Caco-2 (cell line): ENCODE data around the gene DDRGK1. TPM values are rescaled to one million over a fixed set of nuclear protein-coding genes. Genes with fewer than 3 reads are reported as not detected.
"Not testable (repeated sequence)": the region's sequence is repeated elsewhere in the genome, so short reads cannot be mapped to it uniquely, and the experiment has no call there.

Experiments
- BruUV-seq: library from RNA; stranded (reverse); fragments of 400-500 nt; replicated peaks from 2 replicates; lab custom pipeline; 2021; lab: Mats Ljungman, UMichigan
- CTCF ChIA-PET: fragments of 300-600 bp; sonication (Branson Sonifier 250); formaldehyde crosslinking; loops from one replicate; lab custom pipeline; 2022; ENCODE audit warnings: antibody characterized with exemption; lab: Charles Lee
- POLR2A ChIA-PET: fragments of 300-600 bp; sonication (Branson Sonifier 250); formaldehyde crosslinking; loops from one replicate; lab custom pipeline; 2022; ENCODE audit warnings: antibody characterized with exemption; lab: Charles Lee
- DNase-seq, 2 experiments: peaks; one replicate each; pipeline versions ENCODE4 v3.0.0 to v3.0.0-alpha.2; 2020 to 2022
- H3K27me3 ChIP-seq: replicated peaks from 2 replicates; pipeline ENCODE4 v1.6.0; 2011; ENCODE audit warnings: low read length; ENCODE audit not compliant: control insufficient read depth, insufficient read depth
- H3K36me3 ChIP-seq: 2 replicates; pipeline ENCODE4 v1.5.1; 2011; ENCODE audit warnings: low read length; ENCODE audit not compliant: control insufficient read depth, insufficient read depth
- H3K4me1 ChIP-seq: fragments of 250-450 bp; sonication (Bioruptor Pico); 2 replicates; pipeline ENCODE4 v1.5.1; 2020; ENCODE audit warnings: mild to moderate bottlenecking
- H3K4me3 ChIP-seq: 2 replicates; pipeline ENCODE4 v1.5.1; 2011; ENCODE audit warnings: low read depth, mild to moderate bottlenecking, control low read depth, low read length
- H3K9me3 ChIP-seq: fragments of 250-450 bp; sonication (Bioruptor Pico); 2 replicates; pipeline ENCODE4 v1.5.1; 2020; ENCODE audit warnings: mild to moderate bottlenecking, moderate library complexity
- H3K27ac Mint-ChIP-seq: one replicate; pipeline ENCODE4 v1.8.0; 2022; ENCODE audit warnings: mixed read lengths; ENCODE audit not compliant: unreplicated experiment
- H3K27me3 Mint-ChIP-seq: one replicate; pipeline ENCODE4 v1.8.0; 2022; ENCODE audit warnings: mixed read lengths; ENCODE audit not compliant: insufficient read depth, unreplicated experiment
- H3K36me3 Mint-ChIP-seq: one replicate; pipeline ENCODE4 v1.8.0; 2022; ENCODE audit warnings: mild to moderate bottlenecking, mixed read lengths; ENCODE audit not compliant: insufficient read depth, unreplicated experiment
- H3K4me1 Mint-ChIP-seq: one replicate; pipeline ENCODE4 v1.8.0; 2022; ENCODE audit warnings: low read depth, mixed read lengths; ENCODE audit not compliant: unreplicated experiment
- H3K4me3 Mint-ChIP-seq: one replicate; pipeline ENCODE4 v1.8.0; 2022; ENCODE audit warnings: mild to moderate bottlenecking, moderate library complexity, mixed read lengths; ENCODE audit not compliant: unreplicated experiment
- H3K9me3 Mint-ChIP-seq: one replicate; pipeline ENCODE4 v1.8.0; 2022; ENCODE audit warnings: mixed read lengths; ENCODE audit not compliant: unreplicated experiment
- CTCF ChIP-seq, 2 experiments: fragments of 200-600 bp in 1 of 2; IDR thresholded peaks; 1 replicate in 1 of 2; 2 replicates in 1 of 2; pipeline versions ENCODE4 v1.5.1 to v1.8.0; 2011 to 2022; ENCODE audit warnings: antibody characterized with exemption in 1 of 2, control low read depth in 1 of 2, inconsistent platforms in 1 of 2, low read depth in 1 of 2, low read length in 1 of 2, mild to moderate bottlenecking in 1 of 2, moderate library complexity in 1 of 2; ENCODE audit not compliant: insufficient read depth in 1 of 2, severe bottlenecking in 1 of 2, unreplicated experiment in 1 of 2
- intact Hi-C: fragments of 100-400 bp; cut with micrococcal nuclease; formaldehyde crosslinking; loops from one replicate; pipeline ENCODE4 v1.10.0; 2022; ENCODE audit not compliant: unreplicated experiment
- total RNA-seq: library from RNA; stranded (reverse); gene quantifications from 2 replicates; pipeline ENCODE4 v1.2.3, GENCODE V29; 2022

Gene DDRGK1
- total RNA-seq, 1 experiment from 2014 or later = 84.8 TPM

DNA sequence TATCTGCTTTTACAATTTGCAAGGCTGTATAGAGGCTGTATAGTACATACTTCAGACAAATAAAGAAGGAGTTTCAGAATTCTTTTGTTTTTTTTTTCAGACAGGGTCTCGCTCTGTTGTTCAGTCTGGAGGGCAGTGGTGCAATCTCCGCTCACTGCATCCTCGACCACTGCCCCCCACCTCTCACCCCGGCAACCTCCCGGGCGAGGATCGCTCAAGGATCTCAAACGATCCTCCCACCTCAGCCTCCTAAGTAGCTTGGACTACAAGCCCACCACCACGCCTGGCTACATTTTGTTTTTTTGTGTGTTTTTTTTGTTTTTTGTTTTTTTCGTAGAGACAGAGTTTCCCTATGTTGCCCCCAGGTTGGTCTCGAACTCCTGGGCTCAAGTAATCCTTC, 46.7 kb downstream of the DDRGK1 start:
- H3K4me3 Mint-ChIP-seq = peak overlapping the region; percentile 89
- no peak for TF ChIP-seq CTCF (IDR thresholded peaks at IDR 0.05; ENCODE audit: insufficient read depth in 1 of 2, low read depth in 1 of 2, low read length in 1 of 2, severe bottlenecking in 1 of 2, unreplicated experiment in 1 of 2)
- H3K4me1 ChIP-seq = peaks cover 8% of the 10 kb centered on the region; the same call in 1 of the 2 replicates
- H3K27me3 Mint-ChIP-seq = no peaks in the 10 kb centered on the region
- DNase-seq = no peak
- no peak overlapping the region for H3K4me3 ChIP-seq
- peaks cover 16% of the 10 kb centered on the region for H3K4me1 Mint-ChIP-seq
- H3K27me3 ChIP-seq = no peaks in the 10 kb centered on the region
- ChIA-PET CTCF (no interaction called here), POLR2A (no interaction called here)
- peaks cover 34% of the 10 kb centered on the region for H3K36me3 Mint-ChIP-seq
- intact Hi-C loops = no loop called here
- H3K9me3 Mint-ChIP-seq = no peaks in the 10 kb centered on the region
- H3K27ac Mint-ChIP-seq = no peak overlapping the region
- no TSS peak for BruUV-seq
- H3K9me3 ChIP-seq = no peaks in the 10 kb centered on the region
- H3K36me3 ChIP-seq = no peaks in the 10 kb centered on the region; the same call in 1 of the 2 replicates

DNA sequence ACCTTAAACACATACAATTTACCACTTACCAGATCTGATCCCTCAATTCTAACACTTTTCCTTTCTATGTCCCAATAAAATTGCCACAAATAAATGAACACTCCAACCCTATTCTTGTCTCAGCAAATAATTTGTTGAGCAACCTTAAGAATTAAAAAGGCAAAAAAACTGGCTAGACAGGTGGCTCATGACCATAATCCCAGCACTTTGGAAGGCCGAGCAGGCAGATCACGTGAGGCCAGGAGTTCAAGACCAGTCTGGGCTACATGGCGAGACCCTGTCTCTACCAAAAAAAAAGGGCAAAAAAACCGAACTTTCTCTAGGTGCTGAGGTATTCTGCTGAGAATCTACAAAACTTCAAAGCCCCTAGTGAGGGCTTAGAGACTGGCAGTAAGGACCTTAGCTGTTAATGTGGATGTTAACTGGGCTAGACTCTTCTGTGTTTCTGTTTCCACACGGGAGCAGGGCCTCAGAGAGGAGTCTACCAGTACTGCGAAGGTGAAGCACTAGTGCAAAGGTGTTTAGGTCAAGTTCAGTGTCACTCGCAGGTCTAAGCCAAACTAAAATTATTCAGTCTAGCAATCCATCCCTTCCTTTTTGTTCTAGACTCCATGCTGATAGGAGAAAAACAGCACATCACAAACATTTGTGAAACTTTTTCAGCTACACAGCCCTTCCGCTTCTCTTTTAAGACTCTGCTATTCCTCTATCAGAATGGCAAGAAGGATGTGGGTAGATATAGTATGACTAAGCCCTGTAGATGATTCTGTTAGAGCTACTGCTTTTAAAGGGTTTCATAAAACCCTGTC, 47.5 kb downstream of the DDRGK1 start:
- H3K9me3 ChIP-seq = no peaks in the 10 kb centered on the region
- H3K27ac Mint-ChIP-seq = no peak overlapping the region
- H3K4me3 ChIP-seq = no peak overlapping the region
- no peaks in the 10 kb centered on the region for H3K27me3 Mint-ChIP-seq
- POLR2A ChIA-PET = no interaction called here
- H3K36me3 Mint-ChIP-seq = peaks cover 40% of the 10 kb centered on the region
- CTCF ChIA-PET = no interaction called here
- H3K27me3 ChIP-seq = no peaks in the 10 kb centered on the region
- intact Hi-C loops = no loop called here
- no peak for DNase-seq
- H3K9me3 Mint-ChIP-seq = no peaks in the 10 kb centered on the region
- H3K4me3 Mint-ChIP-seq = peak overlapping the region; percentile 89
- TF ChIP-seq CTCF (IDR thresholded peaks at IDR 0.05; ENCODE audit: insufficient read depth in 1 of 2, low read depth in 1 of 2, low read length in 1 of 2, severe bottlenecking in 1 of 2, unreplicated experiment in 1 of 2) = no peak
- no TSS peak for BruUV-seq
- H3K4me1 ChIP-seq = peaks cover 8% of the 10 kb centered on the region; the same call in 1 of the 2 replicates
- no peaks in the 10 kb centered on the region; the same call in 1 of the 2 replicates for H3K36me3 ChIP-seq
- peaks cover 16% of the 10 kb centered on the region for H3K4me1 Mint-ChIP-seq

DNA sequence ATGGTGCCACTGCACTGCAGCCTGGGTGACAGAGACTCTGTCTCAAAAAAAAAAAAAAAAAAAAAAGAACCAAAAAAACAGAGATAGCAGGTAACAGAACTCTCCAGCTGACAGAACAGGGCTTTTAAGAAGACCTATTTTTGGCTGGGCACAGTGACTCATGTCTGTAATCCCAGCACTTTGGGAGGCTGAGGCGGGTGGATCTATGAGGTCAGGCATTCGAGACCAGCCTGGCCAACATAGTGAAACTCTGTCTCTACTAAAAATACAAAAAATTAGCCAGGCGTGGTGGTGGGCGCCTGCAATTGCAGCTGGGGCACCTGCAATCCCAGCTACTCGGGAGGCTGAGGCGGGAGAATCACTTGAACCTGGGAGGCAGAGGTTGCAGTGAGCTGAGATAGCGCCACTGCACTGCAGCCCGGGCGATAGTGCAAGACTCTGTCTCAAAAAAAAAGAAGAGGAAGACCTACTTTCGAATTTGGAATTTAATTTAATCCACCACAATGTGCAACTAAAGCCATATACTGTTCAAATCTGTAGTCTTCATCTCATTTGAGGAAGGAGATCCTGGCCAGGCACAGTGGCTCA, 52.3 kb downstream of the DDRGK1 start:
- not testable (repeated sequence) for H3K4me3 Mint-ChIP-seq, DNase-seq, H3K36me3 ChIP-seq

More for the DNA sequence above, 52.3 kb downstream of the DDRGK1 start:
- peaks cover 63% of the 10 kb centered on the region for H3K36me3 Mint-ChIP-seq
- H3K4me3 ChIP-seq, H3K4me1 ChIP-seq, H3K4me1 Mint-ChIP-seq, H3K9me3 Mint-ChIP-seq, BruUV-seq, intact Hi-C loops, CTCF ChIA-PET, POLR2A ChIA-PET, H3K27me3 Mint-ChIP-seq, H3K27me3 ChIP-seq, H3K9me3 ChIP-seq, H3K27ac Mint-ChIP-seq: not testable (repeated sequence)
